IMR-90 (cell line): ENCODE results near the gene GALNT14. TPM values are rescaled to one million over a fixed set of nuclear protein-coding genes. Genes with fewer than 3 reads are reported as not detected.

Experiments used
- ATAC-seq: fragments of 200-7000 bp; cut with Tn5 transposase; 2 replicates; pipeline ENCODE4 v1.9.1; 2020; ENCODE audit warnings: low read depth, mild to moderate bottlenecking, moderate library complexity
- BruUV-seq: library from RNA; stranded (reverse); fragments of 400-500 nt; replicated peaks from 2 replicates; lab custom pipeline; 2021; lab: Mats Ljungman, UMichigan
- CTCF ChIA-PET: fragments of 300-600 bp; formaldehyde crosslinking; extraction: SDS; loops from one replicate; lab custom pipeline; 2021; ENCODE audit warnings: antibody characterized with exemption; lab: Yijun Ruan, JAX
- POLR2A ChIA-PET: fragments of 300-600 bp; sonication (Branson Sonifier 250); formaldehyde crosslinking; loops from one replicate; lab custom pipeline; 2022; ENCODE audit warnings: antibody characterized with exemption; ENCODE audit not compliant: unreplicated experiment; lab: Charles Lee
- DNase-seq: peaks from one replicate; pipeline ENCODE4 v3.0.0; 2013
- H2AFZ ChIP-seq: replicated peaks from 2 replicates; pipeline ENCODE3; 2013; ENCODE audit warnings: low read length, mild to moderate bottlenecking; ENCODE audit not compliant: poor library complexity
- H2AK5ac ChIP-seq: 2 replicates; pipeline ENCODE4 v1.6.1; 2013; ENCODE audit warnings: low read depth, low read length, inconsistent platforms
- H2AK9ac ChIP-seq: replicated peaks from 2 replicates; pipeline ENCODE3; 2013; ENCODE audit warnings: mild to moderate bottlenecking, low read depth, low read length, moderate library complexity; ENCODE audit not compliant: poor library complexity
- H2BK120ac ChIP-seq: 2 replicates; pipeline ENCODE4 v1.6.1; 2013; ENCODE audit warnings: low read depth, low read length, inconsistent platforms
- H2BK15ac ChIP-seq: 3 replicates; pipeline ENCODE4 v1.6.1; 2013; ENCODE audit warnings: low read depth, low read length, inconsistent platforms
- H2BK20ac ChIP-seq: 2 replicates; pipeline ENCODE4 v1.6.1; 2013; ENCODE audit warnings: low read depth, mild to moderate bottlenecking, inconsistent platforms, low read length, moderate library complexity
- H2BK5ac ChIP-seq: 2 replicates; pipeline ENCODE4 v1.6.1; 2013; ENCODE audit warnings: mild to moderate bottlenecking, low read depth, low read length, inconsistent platforms; ENCODE audit not compliant: poor library complexity, severe bottlenecking
- H3K14ac ChIP-seq: replicated peaks from 2 replicates; pipeline ENCODE4 v1.6.1; 2013; ENCODE audit warnings: low read depth, low read length, inconsistent platforms
- H3K18ac ChIP-seq: 2 replicates; pipeline ENCODE4 v1.6.1; 2013; ENCODE audit warnings: low read depth, low read length, control low read depth
- H3K23ac ChIP-seq: 2 replicates; pipeline ENCODE4 v1.6.1; 2013; ENCODE audit warnings: low read depth, low read length, inconsistent platforms
- H3K27ac ChIP-seq: 2 replicates; pipeline ENCODE4 v1.5.1; 2013; ENCODE audit warnings: mild to moderate bottlenecking, control low read depth, low read length; ENCODE audit not compliant: insufficient read depth
- H3K27me3 ChIP-seq: 2 replicates; pipeline ENCODE4 v1.6.1; 2013; ENCODE audit warnings: low read length; ENCODE audit not compliant: control insufficient read depth, insufficient read depth
- H3K36me3 ChIP-seq: 2 replicates; pipeline ENCODE4 v1.6.1; 2013; ENCODE audit warnings: low read length, mixed read lengths; ENCODE audit not compliant: control insufficient read depth, insufficient read depth
- H3K4ac ChIP-seq: 2 replicates; pipeline ENCODE4 v1.6.1; 2013; ENCODE audit warnings: low read depth, low read length, inconsistent platforms
- H3K4me1 ChIP-seq: 2 replicates; pipeline ENCODE4 v1.6.1; 2013; ENCODE audit warnings: low read length, mixed read lengths; ENCODE audit not compliant: control insufficient read depth, insufficient read depth
- H3K4me2 ChIP-seq: 2 replicates; pipeline ENCODE4 v1.6.1; 2013; ENCODE audit warnings: low read depth, mild to moderate bottlenecking, control low read depth, low read length, moderate library complexity
- H3K4me3 ChIP-seq: 2 replicates; pipeline ENCODE4 v1.5.1; 2013; ENCODE audit warnings: low read depth, mild to moderate bottlenecking, control low read depth, low read length, moderate library complexity; ENCODE audit not compliant: insufficient read depth
- H3K56ac ChIP-seq: 2 replicates; pipeline ENCODE4 v1.6.1; 2013; ENCODE audit warnings: low read length, inconsistent platforms; ENCODE audit not compliant: insufficient read depth; ENCODE audit errors: extremely low read depth
- H3K79me1 ChIP-seq, 2 experiments: 2 replicates each; pipeline ENCODE4 v1.6.1; 2013; ENCODE audit warnings: low read length in 2 of 2, inconsistent platforms in 1 of 2, low read depth in 1 of 2
- H3K9ac ChIP-seq: 2 replicates; pipeline ENCODE4 v1.6.1; 2013; ENCODE audit warnings: low read depth, low read length, control low read depth
- H3K9me1 ChIP-seq: 2 replicates; pipeline ENCODE4 v1.6.1; 2013; ENCODE audit warnings: low read length, inconsistent platforms; ENCODE audit not compliant: insufficient read depth
- H3K9me3 ChIP-seq: 2 replicates; pipeline ENCODE4 v1.6.1; 2013; ENCODE audit warnings: low read length; ENCODE audit not compliant: control insufficient read depth, insufficient read depth
- H4K20me1 ChIP-seq: 2 replicates; pipeline ENCODE4 v1.6.1; 2013; ENCODE audit warnings: low read length, inconsistent platforms; ENCODE audit not compliant: insufficient read depth
- H4K5ac ChIP-seq: 2 replicates; pipeline ENCODE4 v1.6.1; 2013; ENCODE audit warnings: mild to moderate bottlenecking, low read depth, low read length, control low read depth
- H4K8ac ChIP-seq, 2 experiments: 2 replicates each; pipeline ENCODE4 v1.6.1; 2013; ENCODE audit warnings: low read depth in 2 of 2, low read length in 2 of 2, control low read depth in 1 of 2, inconsistent platforms in 1 of 2
- H4K91ac ChIP-seq: 2 replicates; pipeline ENCODE4 v1.6.1; 2013; ENCODE audit warnings: low read depth, low read length, inconsistent platforms; ENCODE audit not compliant: insufficient read depth
- CEBPB ChIP-seq: IDR thresholded peaks from 2 replicates; pipeline ENCODE4 v1.6.1; 2012; ENCODE audit warnings: low read depth, low read length, improper control_type of control experiment
- CHD1 ChIP-seq: IDR thresholded peaks from 2 replicates; pipeline ENCODE4 v1.6.1; 2012; ENCODE audit warnings: low read depth, low read length, improper control_type of control experiment
- FOS ChIP-seq: fragments of 150-350 bp; IDR thresholded peaks from 2 replicates; pipeline ENCODE4 v1.6.1; 2016; ENCODE audit warnings: low read depth, low read length
- MAFK ChIP-seq: IDR thresholded peaks from 2 replicates; pipeline ENCODE4 v1.6.1; 2012; ENCODE audit warnings: low read depth, low read length, improper control_type of control experiment
- MAZ ChIP-seq: IDR thresholded peaks from 2 replicates; pipeline ENCODE4 v1.6.1; 2012; ENCODE audit warnings: low read depth, mild to moderate bottlenecking, low read length, improper control_type of control experiment, moderate library complexity, borderline replicate concordance
- NFE2L2 ChIP-seq: fragments of 150-350 bp; IDR thresholded peaks from 2 replicates; pipeline ENCODE4 v1.6.1; 2016; ENCODE audit warnings: low read depth, mild to moderate bottlenecking, low read length
- POLR2A ChIP-seq: IDR thresholded peaks from 2 replicates; pipeline ENCODE4 v1.6.1; 2012; ENCODE audit warnings: mild to moderate bottlenecking, low read depth, low read length
- SMC3 ChIP-seq: fragments of 150-350 bp; IDR thresholded peaks from 2 replicates; pipeline ENCODE4 v1.6.1; 2016; ENCODE audit warnings: low read depth, mild to moderate bottlenecking, antibody characterized with exemption, low read length, moderate library complexity
- dilution Hi-C: fragments of 300-500 bp; cut with HindIII; formaldehyde crosslinking; loops from one replicate; pipeline ENCODE4 v1.14.3; 2018; ENCODE audit warnings: low sequenced_read_pairs; ENCODE audit not compliant: unreplicated experiment
- in situ Hi-C: fragments of 300-500 bp; cut with MboI; formaldehyde crosslinking; loops from 3 replicates; pipeline ENCODE4 v1.14.3; 2019; ENCODE audit warnings: low sequenced_read_pairs, inconsistent platforms, mixed read lengths
- intact Hi-C: fragments of 100-400 bp; cut with micrococcal nuclease; formaldehyde crosslinking; loops from 2 replicates; pipeline ENCODE4 v1.10.0; 2022
- polyA plus RNA-seq, 3 experiments: library from polyadenylated mRNA; depleted of rRNA; stranded (reverse); fragments of >200 nt; gene quantifications; 2 replicates each; pipeline ENCODE4 v1.2.3, GENCODE V29; 2012; ENCODE audit warnings: low replicate concordance in 1 of 3
- total RNA-seq: library from RNA; depleted of rRNA; stranded (reverse); fragments of >200 nt; gene quantifications from 2 replicates; pipeline ENCODE4 v1.2.3, GENCODE V29; 2012
- TF ChIP-seq, protein P1 (sequence below): fragments of 150-350 bp; IDR thresholded peaks from 2 replicates; pipeline ENCODE4 v1.6.1; 2017; ENCODE audit warnings: mild to moderate bottlenecking, antibody characterized with exemption, low read length, low read depth
- TF ChIP-seq, protein P2 (sequence below): fragments of 150-350 bp; IDR thresholded peaks from 2 replicates; pipeline ENCODE4 v1.6.1; 2016; ENCODE audit warnings: low read depth, mild to moderate bottlenecking, low read length, moderate library complexity, borderline replicate concordance

Gene GALNT14
- total and polyA plus RNA-seq, 2 of the 4 experiments (the other 2 are of a cell fraction) = 0.15 to 0.18 TPM

DNA sequence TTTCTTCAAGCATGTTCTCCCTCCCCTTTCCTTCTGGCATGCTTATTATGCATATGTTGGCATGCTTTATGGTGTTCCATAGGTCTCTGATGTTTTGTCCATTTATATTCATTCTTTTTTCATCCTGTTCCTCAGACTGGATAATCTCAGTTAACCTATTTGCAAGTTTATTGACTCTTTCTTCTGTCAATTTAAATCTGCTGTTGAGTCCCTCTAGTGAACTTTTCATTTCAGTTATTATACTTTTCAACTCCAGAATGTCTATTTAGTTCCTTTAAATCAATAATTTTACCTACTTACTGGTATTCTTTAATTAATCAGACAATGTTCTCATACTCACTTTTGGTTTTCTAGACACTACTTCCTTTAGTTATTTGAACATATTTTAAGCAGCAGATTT, 101.2 kb downstream of the GALNT14 start:
- Histone ChIP-seq H3K27ac (no peak overlapping the region), H3K18ac (no peak overlapping the region), H3K9me1 (no peaks in the 10 kb centered on the region), H2AK5ac (no peak overlapping the region), H3K9me3 (no peaks in the 10 kb centered on the region; the same call in 1 of the 2 replicates), H2BK5ac (no peak overlapping the region), H3K4me2 (no peak overlapping the region), H4K8ac (no peak overlapping the region), H3K14ac (no peak overlapping the region), H2BK120ac (no peak overlapping the region), H2AK9ac (no peak overlapping the region), H3K27me3 (no peaks in the 10 kb centered on the region), H3K4ac (no peak overlapping the region), H4K20me1 (no peaks in the 10 kb centered on the region), H4K91ac (no peak overlapping the region), H3K4me1 (no peaks in the 10 kb centered on the region), H3K23ac (no peak overlapping the region), H2BK15ac (no peak overlapping the region), H4K5ac (no peak overlapping the region), H3K36me3 (no peaks in the 10 kb centered on the region), H2BK20ac (no peak overlapping the region), H3K4me3 (no peak overlapping the region), H3K9ac (no peak overlapping the region), H3K79me1 (no peaks in the 10 kb centered on the region), H2AFZ (no peak overlapping the region), H3K56ac (no peak overlapping the region)
- ChIA-PET CTCF (no interaction called here), POLR2A (no interaction called here)
- DNase-seq = no peak
- no peak for TF ChIP-seq POLR2A
- TF ChIP-seq MAFK = no peak
- no peak for TF ChIP-seq CEBPB
- TF ChIP-seq SMC3 = no peak
- no peak for TF ChIP-seq FOS
- TF ChIP-seq, protein P1, sequence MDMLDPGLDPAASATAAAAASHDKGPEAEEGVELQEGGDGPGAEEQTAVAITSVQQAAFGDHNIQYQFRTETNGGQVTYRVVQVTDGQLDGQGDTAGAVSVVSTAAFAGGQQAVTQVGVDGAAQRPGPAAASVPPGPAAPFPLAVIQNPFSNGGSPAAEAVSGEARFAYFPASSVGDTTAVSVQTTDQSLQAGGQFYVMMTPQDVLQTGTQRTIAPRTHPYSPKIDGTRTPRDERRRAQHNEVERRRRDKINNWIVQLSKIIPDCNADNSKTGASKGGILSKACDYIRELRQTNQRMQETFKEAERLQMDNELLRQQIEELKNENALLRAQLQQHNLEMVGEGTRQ = no peak
- TF ChIP-seq CHD1 = no peak
- TF ChIP-seq, protein P2, sequence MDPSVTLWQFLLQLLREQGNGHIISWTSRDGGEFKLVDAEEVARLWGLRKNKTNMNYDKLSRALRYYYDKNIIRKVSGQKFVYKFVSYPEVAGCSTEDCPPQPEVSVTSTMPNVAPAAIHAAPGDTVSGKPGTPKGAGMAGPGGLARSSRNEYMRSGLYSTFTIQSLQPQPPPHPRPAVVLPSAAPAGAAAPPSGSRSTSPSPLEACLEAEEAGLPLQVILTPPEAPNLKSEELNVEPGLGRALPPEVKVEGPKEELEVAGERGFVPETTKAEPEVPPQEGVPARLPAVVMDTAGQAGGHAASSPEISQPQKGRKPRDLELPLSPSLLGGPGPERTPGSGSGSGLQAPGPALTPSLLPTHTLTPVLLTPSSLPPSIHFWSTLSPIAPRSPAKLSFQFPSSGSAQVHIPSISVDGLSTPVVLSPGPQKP = no peak
- no peak for TF ChIP-seq MAZ
- no peak for TF ChIP-seq NFE2L2
- dilution Hi-C loops (no loop called here), in situ Hi-C loops (no loop called here), intact Hi-C loops (no loop called here)
- no peak for ATAC-seq
- no TSS peak for BruUV-seq
